ENCODE measurements around the gene ACSF2. TPM values are rescaled to one million over a fixed set of nuclear protein-coding genes. Genes with fewer than 3 reads are reported as not detected.

ACSF2 gene
- total RNA-seq, 1 donor = 35.8 TPM

DNA sequence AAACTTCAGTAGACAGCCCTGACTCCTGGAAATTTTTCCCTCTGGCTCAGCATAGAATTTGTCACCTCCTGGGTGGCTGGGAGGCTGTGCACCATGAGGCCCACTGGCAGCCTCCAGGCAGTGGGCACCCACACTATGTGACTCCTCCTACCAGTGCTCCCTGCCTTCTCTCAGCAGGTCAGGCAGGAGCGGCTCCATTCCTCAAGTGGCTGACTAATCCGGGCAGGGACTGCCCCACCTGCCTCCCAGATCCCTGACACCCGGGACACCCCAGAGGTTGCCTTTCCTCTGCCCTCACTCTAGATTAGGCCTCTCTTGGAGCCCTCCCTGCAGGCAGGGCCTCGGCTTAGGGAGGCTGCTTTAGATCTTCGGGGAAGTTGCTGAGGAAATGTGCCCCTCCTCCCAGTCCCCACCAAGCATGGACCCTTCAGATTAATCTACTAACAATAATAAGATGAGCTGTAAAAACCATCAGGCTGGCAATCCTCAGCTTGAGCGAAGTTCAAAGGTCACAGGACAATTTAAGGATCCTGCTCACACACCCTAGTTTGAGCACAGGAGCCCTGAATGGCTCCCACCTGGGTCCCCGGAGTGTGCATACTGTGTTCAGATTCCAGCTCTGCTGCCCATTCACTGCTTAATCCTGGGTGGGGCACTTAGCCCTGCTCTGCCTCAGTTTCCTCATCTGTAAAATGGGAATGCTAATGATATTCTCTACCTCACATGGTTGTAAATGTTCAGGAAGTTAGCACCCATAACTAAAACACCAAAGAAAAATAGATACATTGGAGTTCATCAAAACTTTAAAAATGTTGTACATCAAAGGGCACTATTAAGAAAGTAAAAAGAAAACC lies 72.2 kb downstream of the ACSF2 start:
- DNase-seq (ENCODE audit: low read depth in 2 of 3, low spot score in 2 of 3) = no peak

DNA sequence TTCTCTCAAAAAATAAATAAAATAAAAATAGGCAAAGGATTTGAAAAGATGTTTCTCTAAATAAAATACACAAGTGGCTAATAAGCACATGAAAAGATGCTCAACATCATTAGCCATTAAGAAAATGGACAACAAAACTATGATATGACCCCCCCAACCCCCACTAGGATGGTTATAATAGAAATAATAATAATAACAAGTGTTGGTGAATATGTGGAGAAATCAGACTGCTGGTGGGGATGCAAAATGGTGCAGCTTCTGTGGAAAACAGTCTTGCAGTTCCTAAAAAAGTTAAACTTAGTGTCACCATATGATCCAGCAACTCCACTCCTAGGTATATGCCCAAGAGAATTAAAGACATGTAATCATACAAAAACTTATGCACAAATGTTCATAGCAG lies 73.3 kb downstream of the ACSF2 start:
- no peak for DNase-seq (ENCODE audit: low read depth in 2 of 3, low spot score in 2 of 3)

GRCh38 chr17:50499721-50500120 lies 73.7 kb downstream of the ACSF2 start:
- DNase-seq (ENCODE audit: low read depth in 2 of 3, low spot score in 2 of 3) = no peak

GRCh38 chr17:50501054-50501453 lies 75.0 kb downstream of the ACSF2 start:
- peak in 1 of 3 donors; percentile 49 for DNase-seq (ENCODE audit: low read depth in 2 of 3, low spot score in 2 of 3)

GRCh38 chr17:50502301-50502990 lies 76.4 kb downstream of the ACSF2 start:
- no peak for DNase-seq (ENCODE audit: low read depth in 2 of 3, low spot score in 2 of 3)

DNA sequence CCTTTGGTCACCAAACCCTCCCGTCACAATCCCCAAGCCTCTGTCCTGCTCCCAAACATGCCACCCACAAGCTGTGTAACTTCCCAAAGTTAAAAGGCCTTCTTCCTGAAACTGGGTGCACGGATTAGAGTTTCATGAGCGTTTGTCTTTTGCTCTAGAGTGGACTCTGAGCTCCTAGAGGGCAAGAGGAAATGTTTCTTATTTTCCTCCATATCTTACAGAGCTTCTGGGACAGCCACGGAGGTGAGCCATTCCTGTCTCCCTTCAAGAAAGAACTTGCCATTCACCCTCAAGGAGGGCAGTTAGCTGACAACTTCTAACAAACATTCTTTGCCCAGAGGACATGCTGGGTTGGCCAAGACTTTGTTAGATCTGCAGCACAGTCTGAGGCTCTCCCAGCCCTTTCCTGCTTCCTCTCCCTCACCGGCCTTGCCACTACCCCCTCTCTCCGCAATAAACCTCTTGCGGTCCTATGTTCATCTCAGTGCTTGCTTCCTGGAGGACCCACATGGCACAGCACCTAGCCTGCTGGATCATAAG lies 79.6 kb downstream of the ACSF2 start:
- no peak for DNase-seq (ENCODE audit: low read depth in 2 of 3, low spot score in 2 of 3)

- no peak for DNase-seq (ENCODE audit: low read depth in 2 of 3, low spot score in 2 of 3)
Observed at GRCh38 chr17:50506298-50506697, 80.3 kb downstream of the ACSF2 start.

GRCh38 chr17:50507871-50508572 lies 82.0 kb downstream of the ACSF2 start, which contains the start of gene MYCBPAP:
MYCBPAP (plus strand) TSS chr17:50508439; CDS start chr17:50508675, 236 bp downstream.
- DNase-seq (ENCODE audit: low read depth in 2 of 3, low spot score in 2 of 3) = peak; percentile 69 to 90 (median 90)

DNA sequence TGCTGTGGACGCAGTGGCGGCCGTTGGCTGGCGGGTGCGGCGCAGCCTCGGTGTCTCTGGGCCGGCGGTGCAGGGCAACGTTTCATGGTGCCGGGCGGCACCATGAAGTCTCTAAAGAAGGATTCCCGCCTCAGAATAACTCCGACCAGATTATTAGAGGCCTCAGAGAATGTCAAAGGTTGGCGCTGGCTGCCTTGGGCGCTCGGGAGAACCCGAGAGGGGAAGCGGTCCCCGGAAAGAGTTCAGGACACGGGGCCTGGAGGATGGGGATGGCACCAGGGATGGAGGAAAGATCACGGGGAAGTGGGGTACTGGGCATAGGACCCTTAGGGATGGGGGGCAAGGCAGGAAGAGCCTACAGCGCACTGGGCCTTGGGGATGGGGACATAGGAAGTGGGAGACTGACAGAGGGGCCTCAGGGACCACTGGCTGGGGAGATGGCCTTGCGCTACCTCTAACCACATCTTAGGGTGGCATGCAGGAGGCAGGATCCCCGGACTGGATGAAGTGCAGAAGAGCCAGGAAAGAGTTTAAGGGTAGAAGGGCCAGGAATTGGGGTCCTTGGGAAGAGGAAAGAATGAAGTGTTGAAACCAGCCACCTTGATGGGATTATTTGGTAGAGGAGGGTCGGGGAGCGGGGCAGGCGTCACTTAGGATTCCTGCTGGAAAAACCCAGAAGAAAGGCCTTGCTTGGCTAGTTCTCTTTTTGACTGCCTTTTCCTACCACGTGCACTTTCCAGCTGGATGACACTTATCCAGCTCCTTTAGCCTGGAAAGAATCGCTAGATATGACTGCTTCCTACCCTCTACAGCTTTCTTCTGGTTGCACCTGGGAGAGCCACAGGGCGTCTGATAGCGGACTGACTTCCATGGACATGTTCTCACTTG lies 82.8 kb downstream of the ACSF2 start:
- DNase-seq (ENCODE audit: low read depth in 2 of 3, low spot score in 2 of 3) = no peak

- peak in 1 of 3 donors; percentile 21 for DNase-seq (ENCODE audit: low read depth in 2 of 3, low spot score in 2 of 3)
Observed at GRCh38 chr17:50511058-50511457, 85.0 kb downstream of the ACSF2 start.

DNA sequence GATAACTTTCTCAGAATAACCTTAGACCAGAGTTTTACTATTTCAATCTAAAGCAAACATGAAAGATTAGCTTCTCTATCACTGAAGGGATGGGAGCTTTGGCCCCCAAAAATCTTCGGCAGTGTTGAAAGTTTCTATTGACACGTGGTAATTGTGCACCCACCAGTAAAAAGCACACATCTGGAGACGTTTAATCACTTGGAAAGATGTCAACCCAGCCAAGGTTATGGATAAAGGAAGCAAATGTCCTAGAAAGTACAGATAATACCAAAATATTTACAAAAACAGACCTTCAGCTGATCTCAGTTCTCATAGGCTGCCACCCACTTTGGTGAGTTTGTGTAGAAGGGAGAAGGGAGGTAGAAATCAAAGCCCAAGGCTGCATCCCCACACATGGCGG lies 87.5 kb downstream of the ACSF2 start:
- DNase-seq (ENCODE audit: low read depth in 2 of 3, low spot score in 2 of 3) = no peak

GRCh38 chr17:50514388-50514787 lies 88.4 kb downstream of the ACSF2 start:
- DNase-seq (ENCODE audit: low read depth in 2 of 3, low spot score in 2 of 3) = no peak

DNA sequence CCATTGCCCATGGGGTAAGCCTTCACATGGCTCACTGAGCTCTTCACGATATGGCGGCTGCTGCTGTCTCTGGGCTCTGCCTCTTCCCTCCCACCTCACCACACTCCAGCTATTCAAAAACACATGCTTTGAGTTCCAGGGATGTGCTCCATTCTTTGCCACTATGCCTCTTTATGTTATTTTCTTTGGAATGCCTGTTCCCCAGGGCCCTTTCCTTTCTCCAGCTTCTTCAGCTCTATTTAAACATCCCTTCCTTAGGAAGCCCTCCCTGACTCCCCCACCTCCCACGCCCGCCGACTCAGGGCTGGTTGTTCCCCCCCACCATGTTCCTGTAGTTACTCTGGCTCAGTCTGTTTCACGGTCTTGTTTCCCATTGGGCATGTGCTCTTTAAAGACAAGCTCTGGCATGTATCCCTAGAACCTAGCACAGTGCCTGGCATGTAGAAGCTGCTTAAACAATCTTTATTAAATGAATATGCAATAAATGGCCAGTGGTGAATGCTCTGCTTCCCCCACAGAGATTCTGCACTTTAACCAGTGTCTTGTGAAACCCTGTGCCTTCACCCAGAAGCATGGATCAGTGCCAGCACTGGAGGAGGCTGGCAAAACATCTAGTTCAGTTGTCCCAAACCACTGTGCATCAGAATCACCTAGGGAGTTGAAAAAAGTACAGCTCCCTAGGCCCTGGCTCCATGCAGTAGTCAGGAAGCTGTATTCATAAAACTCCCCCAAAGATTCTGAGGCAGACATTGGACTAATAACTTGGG lies 89.1 kb downstream of the ACSF2 start:
- no peak for DNase-seq (ENCODE audit: low read depth in 2 of 3, low spot score in 2 of 3)

- DNase-seq (ENCODE audit: low read depth in 2 of 3, low spot score in 2 of 3) = no peak
Observed at GRCh38 chr17:50517011-50517410, 91.0 kb downstream of the ACSF2 start.

DNA sequence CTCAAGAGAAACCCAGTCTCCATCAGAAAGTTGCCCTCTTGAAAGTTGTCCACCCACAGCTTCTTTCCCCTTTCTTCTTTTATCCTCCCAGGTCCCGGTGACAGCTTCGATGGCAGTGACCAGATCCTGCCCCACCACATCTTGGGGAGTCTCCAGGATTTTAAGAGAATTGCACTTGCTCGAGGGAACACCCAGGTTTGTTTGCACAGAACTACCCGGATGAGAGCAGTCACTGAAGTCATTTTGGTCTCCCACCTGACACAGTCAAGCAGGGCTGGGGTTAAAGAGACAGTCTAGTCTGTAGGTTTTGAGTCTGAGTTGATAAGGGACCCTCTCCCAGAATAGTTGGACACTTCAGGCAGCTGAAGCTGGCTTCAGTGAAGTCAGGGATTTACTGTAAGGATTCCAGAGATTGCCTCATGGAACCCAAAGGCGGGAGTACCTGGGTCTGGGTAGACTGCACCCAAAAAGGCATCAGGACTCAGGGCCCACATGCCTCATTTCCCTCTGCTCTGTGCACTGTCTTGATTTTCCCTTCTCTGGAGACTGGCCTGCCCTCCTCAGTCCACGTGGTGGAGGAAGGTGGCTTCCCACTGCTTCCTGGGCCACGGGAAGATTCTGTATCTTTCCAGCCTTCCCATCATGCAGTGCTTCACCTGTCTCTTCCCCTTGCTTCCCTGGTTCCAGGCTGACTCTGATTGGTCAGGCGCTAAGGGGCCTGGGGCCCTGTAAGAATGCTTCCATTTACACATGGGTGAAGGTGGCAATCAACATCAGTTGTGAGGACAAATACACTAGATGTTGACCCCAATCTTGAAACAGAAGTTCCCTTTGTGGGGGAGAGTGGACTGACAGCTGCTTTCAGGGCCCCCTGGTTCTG lies 91.7 kb downstream of the ACSF2 start:
- no peak for DNase-seq (ENCODE audit: low read depth in 2 of 3, low spot score in 2 of 3)

- DNase-seq (ENCODE audit: low read depth in 2 of 3, low spot score in 2 of 3) = no peak
Observed at GRCh38 chr17:50518384-50519023, 92.5 kb downstream of the ACSF2 start.

GRCh38 chr17:50519141-50519834 lies 93.3 kb downstream of the ACSF2 start:
- DNase-seq (ENCODE audit: low read depth in 2 of 3, low spot score in 2 of 3) = no peak

All from hematopoietic multipotent progenitor cell (in vitro differentiated cells).